Loucy (cell line): ENCODE results near the gene UNC13C.
A peak's percentile ranks its signal among the peaks of the same experiment; 100 is the strongest.

Experiments
- H2AFZ ChIP-seq: fragments of 200-600 bp; sonication (generic); 2 replicates; pipeline ENCODE4 v1.6.0; 2016; ENCODE audit warnings: antibody characterized with exemption, mild to moderate bottlenecking, low read length, moderate library complexity
- H3F3A ChIP-seq: fragments of 200-600 bp; 2 replicates; pipeline ENCODE4 v1.6.0; 2016; ENCODE audit warnings: antibody characterized with exemption, low read depth, mild to moderate bottlenecking
- H3K27me3 ChIP-seq: fragments of 200-600 bp; sonication (generic); 2 replicates; pipeline ENCODE4 v1.6.1; 2014; ENCODE audit warnings: low read length, mild to moderate bottlenecking; ENCODE audit not compliant: insufficient read depth, poor library complexity, severe bottlenecking
- H3K36me3 ChIP-seq: fragments of 200-600 bp; sonication (generic); 2 replicates; pipeline ENCODE4 v1.6.1; 2016; ENCODE audit warnings: low read length; ENCODE audit not compliant: insufficient read depth
- H3K4me1 ChIP-seq: fragments of 200-600 bp; sonication (generic); 2 replicates; pipeline ENCODE4 v1.5.1; 2014; ENCODE audit warnings: low read length, mild to moderate bottlenecking; ENCODE audit not compliant: insufficient read depth, poor library complexity, severe bottlenecking
- H3K4me2 ChIP-seq: fragments of 200-600 bp; sonication (generic); 2 replicates; pipeline ENCODE4 v1.6.0; 2014; ENCODE audit warnings: antibody characterized with exemption, low read length, low read depth, mild to moderate bottlenecking; ENCODE audit not compliant: poor library complexity, severe bottlenecking
- H3K4me3 ChIP-seq: fragments of 200-600 bp; sonication (generic); 2 replicates; pipeline ENCODE4 v1.5.1; 2014; ENCODE audit warnings: low read length, mild to moderate bottlenecking, mixed read lengths; ENCODE audit not compliant: poor library complexity, severe bottlenecking
- H3K79me2 ChIP-seq: fragments of 200-600 bp; sonication (generic); 2 replicates; pipeline ENCODE4 v1.6.1; 2014; ENCODE audit warnings: low read length; ENCODE audit not compliant: insufficient read depth
- H3K9ac ChIP-seq: fragments of 200-600 bp; sonication (generic); 2 replicates; pipeline ENCODE4 v1.6.0; 2014; ENCODE audit warnings: mild to moderate bottlenecking, low read depth, low read length, moderate library complexity; ENCODE audit not compliant: poor library complexity, severe bottlenecking
- H3K9me2 ChIP-seq: fragments of 200-600 bp; sonication (generic); replicated peaks from 2 replicates; pipeline ENCODE4 v1.6.1; 2016; ENCODE audit warnings: low read depth, low read length, mixed read lengths
- H3K9me3 ChIP-seq: fragments of 200-600 bp; sonication (generic); 2 replicates; pipeline ENCODE4 v1.6.1; 2014; ENCODE audit warnings: mild to moderate bottlenecking, antibody characterized with exemption, low read length, low read depth; ENCODE audit not compliant: insufficient read depth
- H4K20me1 ChIP-seq: fragments of 200-600 bp; sonication (generic); 2 replicates; pipeline ENCODE4 v1.6.0; 2014; ENCODE audit warnings: antibody characterized with exemption, low read length, mild to moderate bottlenecking; ENCODE audit not compliant: insufficient read depth, poor library complexity, severe bottlenecking
- CTCF ChIP-seq: fragments of 200-600 bp; sonication (generic); conservative IDR thresholded peaks from 2 replicates; pipeline ENCODE4 v1.5.1; 2014; ENCODE audit warnings: mild to moderate bottlenecking, antibody characterized with exemption, low read length

The UNC13C gene

DNA sequence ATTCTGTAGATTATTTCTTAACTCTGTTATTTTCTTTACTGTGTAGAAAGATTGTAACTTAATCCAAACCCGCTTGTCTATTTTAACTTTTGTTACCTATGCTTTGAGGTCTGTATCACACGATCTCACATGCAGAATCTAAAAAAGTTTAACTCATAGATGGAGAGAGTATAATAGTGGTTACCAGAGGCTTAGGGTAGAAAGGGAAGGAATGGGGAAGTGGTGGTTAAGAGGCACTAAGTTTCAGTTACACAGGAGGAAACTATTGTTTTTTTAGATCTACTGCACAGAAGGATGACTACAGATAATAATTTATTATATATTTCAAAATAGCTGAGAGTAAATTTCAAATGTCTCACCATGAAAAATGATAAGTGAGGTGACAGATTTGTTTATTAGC lies 703.3 kb downstream of the UNC13C start:
- Histone ChIP-seq H4K20me1 (no peaks in the 10 kb centered on the region), H3F3A (no peaks in the 10 kb centered on the region), H3K36me3 (no peaks in the 10 kb centered on the region), H3K4me2 (peak overlapping the region; percentile 64), H3K4me3 (no peak overlapping the region), H2AFZ (no peak overlapping the region; the same call in 1 of the 2 replicates), H3K9me2 (no peaks in the 10 kb centered on the region), H3K79me2 (no peaks in the 10 kb centered on the region), H3K4me1 (peaks cover 23% of the 10 kb centered on the region), H3K9ac (peak overlapping the region; percentile 35), H3K27me3 (no peaks in the 10 kb centered on the region), H3K9me3 (no peaks in the 10 kb centered on the region)
- TF ChIP-seq CTCF = no peak
